ENCODE measurements around the gene GMDS. TPM values are rescaled to one million over a fixed set of nuclear protein-coding genes. Genes with fewer than 3 reads are reported as not detected.
A peak's percentile ranks its signal among the peaks of the same experiment; 100 is the strongest.

Gene GMDS
- polyA plus RNA-seq, 4 donors, result 29.7 to 80.9 (median 73.4) TPM

GRCh38 chr6:1796706-1797529 lies 448.5 kb downstream of the GMDS start:
- DNase-seq (ENCODE audit: low read depth in 4 of 4, low spot score in 3 of 4), result no peak

DNA sequence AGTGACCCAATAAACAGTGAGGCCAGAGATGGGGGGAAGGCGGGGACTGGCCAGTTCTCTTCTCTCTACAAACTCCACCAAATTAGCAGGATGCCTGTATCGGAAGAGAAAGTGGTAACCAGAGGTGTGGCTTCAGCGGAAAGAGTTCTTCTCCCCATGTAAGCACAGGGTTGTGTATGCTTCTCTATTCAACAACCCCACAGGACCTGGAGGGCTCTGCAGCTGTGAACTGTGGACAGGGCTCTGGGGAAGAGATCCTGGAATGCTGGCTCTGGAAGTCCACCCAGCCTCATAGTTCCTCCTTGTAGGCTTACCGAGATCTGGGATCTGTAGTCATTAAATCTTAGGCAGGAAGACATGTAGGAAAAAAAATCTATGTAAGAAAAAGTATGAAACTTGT lies 449.5 kb downstream of the GMDS start:
- DNase-seq (ENCODE audit: low read depth in 4 of 4, low spot score in 3 of 4), result no peak

GRCh38 chr6:1792989-1793388 lies 452.4 kb downstream of the GMDS start:
- no peak for DNase-seq (ENCODE audit: low read depth in 4 of 4, low spot score in 3 of 4)

DNA sequence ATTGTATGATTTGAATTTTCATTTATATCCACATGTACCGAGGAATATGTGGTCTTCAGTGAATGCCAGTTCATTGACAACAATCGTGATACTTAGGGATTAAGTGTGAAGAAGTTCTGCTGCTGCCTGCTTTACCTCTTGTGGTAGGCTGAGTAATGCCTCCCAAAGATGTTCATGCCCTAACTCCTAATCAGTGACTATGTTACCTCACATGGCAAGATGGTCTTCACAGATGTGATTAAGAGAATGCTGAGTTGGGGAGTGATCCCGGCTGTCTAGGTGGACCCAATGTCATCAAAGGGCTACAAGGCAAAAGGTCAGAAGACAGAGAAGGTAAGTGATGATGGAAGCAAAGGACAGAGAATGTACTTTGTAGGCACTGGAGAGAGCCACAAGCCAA lies 454.7 kb downstream of the GMDS start:
- DNase-seq (ENCODE audit: low read depth in 4 of 4, low spot score in 3 of 4), result no peak

GRCh38 chr6:1789092-1789491 lies 456.3 kb downstream of the GMDS start:
- no peak for DNase-seq (ENCODE audit: low read depth in 4 of 4, low spot score in 3 of 4)

- no peak for DNase-seq (ENCODE audit: low read depth in 4 of 4, low spot score in 3 of 4)
Measured at GRCh38 chr6:1787894-1788293, 457.5 kb downstream of the GMDS start.

DNA sequence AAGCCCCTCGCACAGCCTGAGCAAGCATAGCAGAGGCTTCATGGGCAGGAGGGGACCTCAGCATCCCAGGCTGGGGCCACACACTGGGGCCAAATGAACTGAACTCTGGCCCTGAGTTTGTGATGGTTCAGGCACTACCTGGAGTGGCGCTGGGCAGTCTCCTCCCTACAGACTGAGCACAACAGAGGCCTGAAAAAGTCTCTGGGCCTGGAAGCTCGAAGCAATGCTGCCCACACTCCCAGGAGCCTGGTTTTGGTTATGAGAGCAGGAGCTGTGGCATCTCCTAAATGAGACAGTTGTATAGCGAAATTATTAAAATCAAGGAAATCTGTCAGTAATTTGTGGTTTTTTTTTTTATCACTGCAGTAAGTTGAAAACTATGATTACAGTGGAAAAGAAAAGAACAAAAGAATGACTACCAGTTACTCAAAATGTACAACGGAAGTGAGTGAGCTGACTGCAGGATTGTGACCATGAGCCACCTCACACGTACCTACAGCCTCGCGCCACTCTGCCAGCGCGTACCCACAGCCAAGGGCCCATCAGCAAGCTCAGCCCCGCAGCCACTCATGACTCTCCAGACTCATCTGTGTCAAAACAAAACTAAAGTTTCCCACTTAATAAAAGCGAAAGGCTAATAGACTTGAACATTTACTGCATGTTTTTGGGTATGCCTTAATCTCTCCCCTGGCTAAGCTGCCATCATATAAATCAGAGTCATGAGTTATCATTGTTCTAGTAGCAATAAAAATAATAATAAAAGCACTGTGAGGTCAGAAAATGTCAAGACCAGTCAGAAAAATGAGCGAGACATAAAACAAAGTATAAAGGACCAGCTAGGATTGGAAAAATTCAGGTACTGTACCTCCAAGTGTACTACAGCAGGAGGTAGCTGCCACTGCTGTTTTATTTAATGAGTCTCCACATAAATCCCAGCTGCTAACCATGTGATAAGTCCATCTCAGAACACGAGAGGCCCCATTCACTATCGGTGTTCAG lies 458.7 kb downstream of the GMDS start:
- no peak for DNase-seq (ENCODE audit: low read depth in 4 of 4, low spot score in 3 of 4)

- no peak for DNase-seq (ENCODE audit: low read depth in 4 of 4, low spot score in 3 of 4)
Measured at GRCh38 chr6:1784422-1784884, 461.0 kb downstream of the GMDS start.

DNA sequence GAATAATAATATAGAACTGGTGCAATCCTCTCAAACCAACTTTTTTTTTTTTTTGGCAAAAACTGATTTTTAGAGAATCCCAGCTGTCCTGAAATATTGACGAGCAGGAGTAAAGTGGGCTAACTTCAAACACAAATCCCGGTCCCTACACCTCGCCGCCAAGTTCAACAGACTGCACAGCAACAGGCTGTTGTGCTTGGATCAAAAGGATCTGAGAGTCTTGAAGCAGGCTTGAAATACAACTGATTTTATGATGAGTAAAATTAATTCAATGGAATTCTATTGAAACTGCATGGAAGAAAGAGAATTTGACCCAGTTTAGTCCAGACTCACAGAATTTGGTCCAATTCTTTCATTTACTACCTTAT lies 463.6 kb downstream of the GMDS start:
- no peak for DNase-seq (ENCODE audit: low read depth in 4 of 4, low spot score in 3 of 4)

DNA sequence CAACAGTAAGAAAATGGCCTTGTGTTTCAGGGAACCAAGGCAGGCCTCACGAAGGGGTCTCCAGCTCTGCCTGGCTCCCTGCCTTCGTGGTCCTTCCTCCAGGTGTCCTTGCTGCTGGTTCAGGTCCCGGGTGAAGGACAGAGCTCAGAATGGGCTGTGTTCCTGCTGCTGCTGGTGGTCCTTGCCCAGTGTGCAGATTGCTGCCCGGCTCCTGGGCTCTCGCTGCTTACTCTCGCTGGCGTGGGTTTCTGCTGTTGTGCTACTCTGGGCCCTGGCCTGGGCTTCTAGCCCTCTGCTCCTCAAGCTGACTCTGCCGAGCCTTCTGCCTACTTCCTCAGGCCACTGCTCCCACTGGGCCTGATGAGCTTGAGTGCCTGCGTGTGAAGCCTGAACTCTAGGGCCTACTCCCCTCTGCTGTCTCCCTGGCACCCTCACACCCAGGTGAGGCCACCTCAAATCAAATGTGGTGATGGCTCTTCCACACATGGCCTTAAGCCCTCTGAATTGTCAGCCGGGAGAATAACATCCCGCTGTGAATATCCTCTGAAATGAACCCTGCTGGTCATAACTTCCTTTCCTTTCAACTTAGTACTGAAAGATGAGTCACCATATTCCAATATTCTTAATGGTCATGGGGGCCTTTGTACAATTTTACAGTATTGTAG lies 464.1 kb downstream of the GMDS start:
- no peak for DNase-seq (ENCODE audit: low read depth in 4 of 4, low spot score in 3 of 4)

DNA sequence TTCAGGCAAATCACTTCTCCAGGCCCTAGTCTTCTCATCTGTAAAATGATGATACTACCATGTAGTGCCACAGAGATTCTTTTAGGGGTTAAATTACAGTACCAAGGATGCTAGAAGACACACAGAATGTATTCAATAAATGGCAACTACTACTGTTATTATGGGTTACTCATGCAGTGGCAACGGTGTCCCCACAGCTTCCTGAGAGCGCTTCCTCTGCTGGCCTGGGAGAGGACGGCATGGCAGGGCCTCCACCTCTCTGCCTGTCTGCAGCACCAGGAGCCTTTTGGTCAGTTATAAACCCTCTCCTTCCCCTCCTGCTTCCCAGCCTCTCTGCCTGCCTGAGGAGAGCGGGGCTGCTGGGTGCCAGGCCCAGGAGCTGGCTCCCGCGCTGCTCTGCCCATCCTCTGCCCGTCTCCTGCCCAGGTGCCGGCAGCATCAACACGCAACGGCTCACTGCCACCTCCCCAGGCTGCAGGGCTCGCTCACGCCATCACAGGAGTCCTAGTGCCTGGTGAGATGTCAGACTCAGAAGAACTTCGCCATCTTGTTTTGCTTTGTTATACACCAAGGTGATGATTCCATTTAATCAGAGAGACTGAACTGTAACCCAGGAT lies 465.0 kb downstream of the GMDS start:
- DNase-seq (ENCODE audit: low read depth in 4 of 4, low spot score in 3 of 4), result no peak

DNA sequence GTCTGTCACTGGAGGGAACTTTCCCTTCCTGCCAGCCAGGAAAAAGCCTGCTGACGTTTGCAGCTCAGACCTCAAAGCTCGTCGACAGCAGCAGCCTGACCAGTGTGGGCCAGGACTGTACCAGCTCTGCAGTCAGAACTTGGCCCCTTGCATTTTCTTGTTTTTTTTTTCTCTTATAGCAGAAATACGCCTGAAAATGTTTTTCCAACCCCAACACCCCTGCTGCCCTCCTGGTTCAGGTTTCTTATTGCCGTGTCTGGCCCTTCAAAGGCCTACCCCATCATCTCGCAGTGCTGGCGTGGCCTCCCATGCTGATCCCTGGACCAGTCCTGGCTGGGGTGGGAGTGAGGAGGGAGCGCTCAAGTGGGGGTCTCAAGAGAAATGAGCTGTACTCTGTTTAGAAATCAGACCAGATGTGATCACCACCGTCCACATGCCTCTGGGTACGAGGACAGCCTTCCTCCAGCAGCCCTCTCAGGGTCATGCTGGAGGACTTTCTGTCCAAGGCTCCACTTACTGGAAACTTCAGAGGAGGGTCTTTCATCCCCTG lies 466.6 kb downstream of the GMDS start:
- no peak for DNase-seq (ENCODE audit: low read depth in 4 of 4, low spot score in 3 of 4)

DNA sequence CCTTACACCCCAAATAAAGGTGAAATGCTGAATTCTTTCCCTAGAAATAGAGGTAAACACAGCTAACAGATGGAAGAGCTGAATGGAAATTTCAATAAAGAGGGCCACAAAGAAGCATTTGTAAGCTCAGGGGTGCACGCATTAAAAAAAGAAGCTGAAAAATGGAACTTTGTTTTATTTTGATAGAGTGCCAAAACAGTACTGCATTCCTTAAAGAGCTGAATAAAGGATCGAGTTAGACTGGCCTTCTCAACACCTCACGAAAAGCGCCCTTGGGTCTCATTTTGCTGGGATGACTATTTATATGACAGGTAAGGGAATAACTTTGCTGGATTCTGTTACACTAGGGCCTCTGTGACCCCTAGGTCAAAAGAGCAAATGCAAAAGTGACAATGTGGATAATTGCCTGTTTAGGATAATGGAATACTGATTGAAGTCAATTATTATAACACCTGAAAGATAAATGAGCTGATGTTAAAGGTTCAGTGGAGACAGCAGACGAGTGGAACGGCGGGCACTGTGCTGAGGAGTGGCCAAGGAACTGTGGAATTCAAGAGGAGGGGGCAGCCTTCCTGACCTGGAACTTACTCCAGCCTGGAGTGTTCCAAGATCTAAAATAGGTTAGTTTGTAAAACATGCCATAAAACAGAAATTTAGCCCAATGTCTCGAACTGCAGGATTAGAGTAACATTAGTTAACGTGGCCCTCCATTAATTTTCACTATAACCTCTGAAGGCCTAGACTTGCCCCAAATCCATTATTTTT lies 467.3 kb downstream of the GMDS start:
- DNase-seq (ENCODE audit: low read depth in 4 of 4, low spot score in 3 of 4), result peak in 1 of 4 donors; percentile 51

- DNase-seq (ENCODE audit: low read depth in 4 of 4, low spot score in 3 of 4), result no peak
Measured at GRCh38 chr6:1775441-1775840, 470.0 kb downstream of the GMDS start.

- DNase-seq (ENCODE audit: low read depth in 4 of 4, low spot score in 3 of 4), result no peak
Measured at GRCh38 chr6:1774226-1774915, 471.0 kb downstream of the GMDS start.

GRCh38 chr6:1773700-1774099 lies 471.7 kb downstream of the GMDS start:
- no peak for DNase-seq (ENCODE audit: low read depth in 4 of 4, low spot score in 3 of 4)

GRCh38 chr6:1770968-1771723 lies 474.3 kb downstream of the GMDS start:
- no peak for DNase-seq (ENCODE audit: low read depth in 4 of 4, low spot score in 3 of 4)

- DNase-seq (ENCODE audit: low read depth in 4 of 4, low spot score in 3 of 4), result no peak
Measured at GRCh38 chr6:1770435-1770843, 475.0 kb downstream of the GMDS start.

All from left renal pelvis (tissue), 4 donors.